K562 (cell line): ENCODE results near the gene GFAP. TPM values are rescaled to one million over a fixed set of nuclear protein-coding genes. Genes with fewer than 3 reads are reported as not detected.
A peak's percentile ranks its signal among the peaks of the same experiment; 100 is the strongest.

Experiments
- ATAC-seq: fragments of 200-7000 bp; cut with Tn5 transposase; 3 replicates; pipeline ENCODE4 v1.9.1; 2020; ENCODE audit warnings: moderate library complexity
- BruUV-seq: library from RNA; stranded (reverse); fragments of 400-500 nt; replicated peaks from 2 replicates; lab custom pipeline; 2021; lab: Mats Ljungman, UMichigan
- CTCF ChIA-PET: fragments of 300-600 bp; formaldehyde crosslinking; extraction: SDS; loops from one replicate; lab custom pipeline; 2021; ENCODE audit warnings: low intra/inter-chr PET ratio; lab: Yijun Ruan, JAX
- POLR2A ChIA-PET: fragments of 300-600, 350-650 bp; sonication (Branson Sonifier 250); formaldehyde crosslinking; extraction: SDS; loops from one replicate; lab custom pipeline; 2021; ENCODE audit warnings: antibody characterized with exemption, inconsistent platforms; lab: Yijun Ruan, JAX
- DNase-seq, 4 experiments: peaks; one replicate each; pipeline versions ENCODE4 v3.0.0 to v3.0.0-alpha.2; 2011 to 2018; ENCODE audit warnings: low spot score in 3 of 4, mixed read lengths in 3 of 4; ENCODE audit errors: extremely low read depth in 1 of 4
- FAIRE-seq: peaks from 2 replicates; lab custom pipeline; 2011; peaks lifted over from hg19 to GRCh38; lab: Jason Lieb, UNC
- H2AFZ ChIP-seq: 2 replicates; pipeline ENCODE4 v1.6.0; 2011; ENCODE audit warnings: low read depth, low read length, control low read depth, inconsistent platforms
- H3K27ac ChIP-seq: fragments of 200-600 bp; 3 replicates; pipeline ENCODE4 v1.8.0; 2011; ENCODE audit warnings: low read depth, mild to moderate bottlenecking, control low read depth, inconsistent platforms, low read length, moderate library complexity, mixed read lengths; ENCODE audit errors: extremely low read depth
- H3K27me3 ChIP-seq, 2 experiments: fragments of 300-600 bp in 1 of 2; 2 replicates in 1 of 2; 3 replicates in 1 of 2; pipeline versions ENCODE4 v1.6.0 to v1.8.0; 2011; ENCODE audit warnings: inconsistent platforms in 2 of 2, low read length in 2 of 2, mild to moderate bottlenecking in 1 of 2, mixed read lengths in 1 of 2, moderate library complexity in 1 of 2; ENCODE audit not compliant: control insufficient read depth in 2 of 2, insufficient read depth in 2 of 2
- H3K36me3 ChIP-seq: fragments of 300-600 bp; 3 replicates; pipeline ENCODE4 v1.8.0; 2011; ENCODE audit warnings: mild to moderate bottlenecking, low read length, inconsistent platforms; ENCODE audit not compliant: control insufficient read depth, insufficient read depth
- H3K4me1 ChIP-seq, 2 experiments: fragments of 200-600 bp in 1 of 2; replicated peaks in 1 of 2; 2 replicates in 1 of 2; 3 replicates in 1 of 2; pipeline versions ENCODE4 v1.5.1 to v1.8.0; 2011; ENCODE audit warnings: inconsistent platforms in 2 of 2, low read length in 2 of 2, mild to moderate bottlenecking in 1 of 2, mixed read lengths in 1 of 2, moderate library complexity in 1 of 2; ENCODE audit not compliant: control insufficient read depth in 2 of 2, insufficient read depth in 2 of 2
- H3K4me2 ChIP-seq: 2 replicates; pipeline ENCODE4 v1.6.1; 2011; ENCODE audit warnings: low read length, control low read depth, inconsistent platforms, mixed read lengths; ENCODE audit not compliant: insufficient read depth
- H3K4me3 ChIP-seq: fragments of 200-600 bp; sonication (generic), shearing (Covaris generic); 2 replicates; pipeline ENCODE4 v1.5.1; 2016; ENCODE audit warnings: control low read depth, inconsistent platforms
- H3K79me2 ChIP-seq: fragments of 200-600 bp; 3 replicates; pipeline ENCODE4 v1.8.0; 2011; ENCODE audit warnings: low read length, inconsistent platforms; ENCODE audit not compliant: control insufficient read depth, insufficient read depth
- H3K9ac ChIP-seq, 2 experiments: 2 replicates each; pipeline versions ENCODE4 v1.6.0 to v1.6.1; 2011; ENCODE audit warnings: low read depth in 2 of 2, low read length in 2 of 2, control low read depth in 1 of 2, inconsistent platforms in 1 of 2, mild to moderate bottlenecking in 1 of 2, mixed read lengths in 1 of 2; ENCODE audit not compliant: insufficient read depth in 1 of 2
- H3K9me1 ChIP-seq: one replicate; pipeline ENCODE4 v1.6.0; 2011; ENCODE audit warnings: inconsistent platforms, mild to moderate bottlenecking, low read length, moderate library complexity; ENCODE audit not compliant: control insufficient read depth, insufficient read depth
- H3K9me3 ChIP-seq: replicated peaks from 2 replicates; pipeline ENCODE4 v1.5.1; 2011; ENCODE audit warnings: low read depth, low read length, inconsistent platforms; ENCODE audit not compliant: control insufficient read depth, insufficient read depth
- H4K20me1 ChIP-seq: replicated peaks from 2 replicates; pipeline ENCODE4 v1.6.1; 2011; ENCODE audit warnings: low read length, inconsistent platforms, mixed read lengths; ENCODE audit not compliant: control insufficient read depth, insufficient read depth
- ARID3A ChIP-seq: IDR thresholded peaks from 2 replicates; pipeline ENCODE4 v1.6.1; 2012; ENCODE audit warnings: low read depth, low read length, improper control_type of control experiment, borderline replicate concordance
- CTCFL ChIP-seq: IDR thresholded peaks from 2 replicates; pipeline ENCODE4 v1.6.1; 2011; ENCODE audit warnings: borderline replicate concordance, low read depth, mild to moderate bottlenecking, moderate library complexity, low read length; ENCODE audit not compliant: insufficient read depth, poor library complexity, severe bottlenecking
- GABPB2 ChIP-seq: fragments of 250-450 bp; sonication (Bioruptor Pico); conservative IDR thresholded peaks from 2 replicates; pipeline ENCODE4 v1.5.1; 2021; ENCODE audit warnings: mild to moderate bottlenecking
- HEY1 ChIP-seq: fragments of 250-450 bp; sonication (Bioruptor Pico); IDR thresholded peaks from 2 replicates; pipeline ENCODE4 v1.5.0; 2020; ENCODE audit warnings: mild to moderate bottlenecking, moderate library complexity, borderline replicate concordance
- HOXB6 ChIP-seq: fragments of 250-450 bp; sonication (Bioruptor Pico); IDR thresholded peaks from 2 replicates; pipeline ENCODE4 v1.5.1; 2022; ENCODE audit warnings: mild to moderate bottlenecking, borderline replicate concordance
- MCM3 ChIP-seq: fragments of 450-650 bp; IDR thresholded peaks from 2 replicates; pipeline ENCODE4 v1.6.1; 2016
- POLR2AphosphoS5 ChIP-seq: IDR thresholded peaks from 2 replicates; pipeline ENCODE4 v1.6.1; 2011; ENCODE audit warnings: mild to moderate bottlenecking, low read depth, low read length, moderate library complexity; ENCODE audit not compliant: control insufficient read depth, insufficient read depth
- SMARCE1 ChIP-seq: fragments of 450-650 bp; IDR thresholded peaks from 2 replicates; pipeline ENCODE4 v1.7.1; 2016; ENCODE audit warnings: mild to moderate bottlenecking
- TAF9B ChIP-seq: fragments of 450-650 bp; IDR thresholded peaks from 2 replicates; pipeline ENCODE4 v1.6.1; 2018; ENCODE audit warnings: mild to moderate bottlenecking; ENCODE audit not compliant: partially characterized antibody
- ZNF282 ChIP-seq: sonication (generic); formaldehyde crosslinking; IDR thresholded peaks from 2 replicates; pipeline ENCODE4 v1.8.1; 2023; ENCODE audit warnings: missing genetic modification reagents
- ZNF77 ChIP-seq: fragments of 250-450 bp; sonication (Bioruptor Pico); IDR thresholded peaks from 2 replicates; pipeline ENCODE4 v1.5.0; 2020
- WGBS: fragments of 100-300 bp; shearing (Covaris generic); methylation state at CpG from one replicate; pipeline ENCODE4 v1.1.6; 2016; ENCODE audit warnings: low coverage, mixed read lengths; ENCODE audit not compliant: insufficient coverage; ENCODE audit errors: missing lambda C conversion rate; 5-methylcytosine and 5-hydroxymethylcytosine counted together
- in situ Hi-C: fragments of 300-500 bp; cut with MboI; formaldehyde crosslinking; loops from 4 replicates; pipeline ENCODE4 v1.15.0; 2018; ENCODE audit warnings: inconsistent platforms, mixed read lengths
- intact Hi-C: fragments of 100-400 bp; cut with micrococcal nuclease; formaldehyde crosslinking; loops from 2 replicates; pipeline ENCODE4 v1.14.2; 2022
- polyA plus RNA-seq, 8 experiments: library from polyadenylated mRNA; depleted of rRNA in 4 of 8; stranded (reverse) in 5 of 8; unstranded in 3 of 8; fragments of >200 nt; fragmentation: Nextera tagmentation in 2 of 8; fragmentation: Illumina TruSeq in 1 of 8; extraction: Ambion mirVana in 2 of 8; extraction: Trizol in 1 of 8; gene quantifications; 2 replicates each; pipeline versions ENCODE4 v1.2.1 to v1.2.3, GENCODE V29; 2011 to 2014; ENCODE audit warnings: inconsistent platforms in 1 of 8, missing spikeins in 1 of 8
- total RNA-seq, 7 experiments: library from RNA; depleted of rRNA in 6 of 7; stranded (reverse); fragments of >200 nt in 6 of 7; fragmentation: Illumina TruSeq in 2 of 7; extraction: Trizol in 2 of 7; gene quantifications; 2 replicates each; pipeline versions ENCODE4 v1.2.1 to v1.2.3, GENCODE V29; 2011 to 2021; ENCODE audit warnings: low replicate concordance in 1 of 7

The GFAP gene
- total and polyA plus RNA-seq, 9 of the 15 experiments (the other 6 are each of a cell fraction or from before 2014, with no cell fraction given) = 0.07 to 1.4 (median 0.60) TPM; not detected in 1

- no peak overlapping the region for H3K27ac ChIP-seq
- H3K4me2 ChIP-seq = no peak overlapping the region
- peaks cover 4% of the 10 kb centered on the region; the same call in 1 of the 2 replicates for H4K20me1 ChIP-seq
- no peaks in the 10 kb centered on the region for H3K9me3 ChIP-seq
- H3K79me2 ChIP-seq = no peaks in the 10 kb centered on the region
- ATAC-seq = no peak
- no peak for DNase-seq
- WGBS = 91% methylated on average over 6 of the region's 6 CpGs
- ChIA-PET POLR2A (interaction anchor here (0.7 to 2.4 kb wide), 3 partner anchors 13 to 421 kb away, joined by 3 to 7 read pairs (median 3); no protein-coding TSS in a partner anchor), CTCF (interaction anchor here (1.5 to 5.4 kb wide), 4 partner anchors 86 to 332 kb away, joined by 5 to 38 read pairs (median 16); no protein-coding TSS in a partner anchor)
- H3K4me3 ChIP-seq = no peak overlapping the region
- no peak overlapping the region for H2AFZ ChIP-seq
- H3K36me3 ChIP-seq = peaks cover 91% of the 10 kb centered on the region
- no peaks in the 10 kb centered on the region for H3K9me1 ChIP-seq
- H3K27me3 ChIP-seq = no peaks in the 10 kb centered on the region
- no peaks in the 10 kb centered on the region for H3K4me1 ChIP-seq
- FAIRE-seq = no peak
- no peak overlapping the region for H3K9ac ChIP-seq
- BruUV-seq = no TSS peak
- TF ChIP-seq ZNF282 (no peak), POLR2AphosphoS5 (peak; percentile 9; the same call in 1 of the 2 replicates)
- TF ChIP-seq, all 486 proteins: peak for 1
- in situ Hi-C loops = loop anchor here (5.0 kb wide), 1 partner anchor 84 kb away; no protein-coding TSS in a partner anchor
- intact Hi-C loops = loop anchor here (1.0 kb wide), 1 partner anchor 91 kb away; no protein-coding TSS in a partner anchor
These were observed 49.4 kb downstream of the GFAP start for GRCh38 chr17:44865931-44866330.

- H3K4me2 ChIP-seq = no peak overlapping the region
- H3K4me3 ChIP-seq = no peak overlapping the region
- H3K9me1 ChIP-seq = no peaks in the 10 kb centered on the region
- no peak overlapping the region for H3K27ac ChIP-seq
- DNase-seq (peak; percentile 67 to 75 (median 71)), ATAC-seq (peak; percentile 92), FAIRE-seq (peak; percentile 76)
- POLR2A ChIA-PET = interaction anchor here (0.7 kb wide), 1 partner anchor 22 kb away, joined by 3 read pairs; no protein-coding TSS in a partner anchor
- whole genome bisulfite sequencing = 68% methylated on average over 1 of the region's 1 CpG
- in situ Hi-C loops = loop anchor here (5.0 kb wide), 1 partner anchor 83 kb away; no protein-coding TSS in a partner anchor
- H3K79me2 ChIP-seq = no peaks in the 10 kb centered on the region
- CTCF ChIA-PET = interaction anchor here (1.0 to 5.4 kb wide), 6 partner anchors 16 to 655 kb away, joined by 3 to 38 read pairs (median 6); no protein-coding TSS in a partner anchor
- no peak overlapping the region for H2AFZ ChIP-seq
- H3K9me3 ChIP-seq = no peaks in the 10 kb centered on the region
- no peak overlapping the region for H3K9ac ChIP-seq
- BruUV-seq = no TSS peak
- peaks cover 4% of the 10 kb centered on the region; the same call in 1 of the 2 replicates for H4K20me1 ChIP-seq
- H3K27me3 ChIP-seq = no peaks in the 10 kb centered on the region
- peaks cover 95% of the 10 kb centered on the region for H3K36me3 ChIP-seq
- intact Hi-C loops = loop anchor here (1.0 kb wide), 1 partner anchor 90 kb away; no protein-coding TSS in a partner anchor
- H3K4me1 ChIP-seq = no peaks in the 10 kb centered on the region
- TF ChIP-seq MCM3 = no peak
- TF ChIP-seq HEY1 (CRISPR knock-in tag) = no peak
- 0 out of 2 replicates have a peak, but pooled peaks have one; percentile 18 for TF ChIP-seq ARID3A
- TF ChIP-seq HOXB6 = no peak
- TF ChIP-seq SMARCE1 = no peak
- TF ChIP-seq ZNF77 (CRISPR knock-in tag) = no peak
- peak; percentile 75 for TF ChIP-seq CTCFL
- TF ChIP-seq GABPB2 (CRISPR knock-in tag) = no peak
- TF ChIP-seq TAF9B = no peak
These were observed 50.1 kb downstream of the GFAP start for GRCh38 chr17:44865231-44865660.
